ENCODE data around the gene NAPEPLD.

GRCh38 chr7:103127006-103127405 lies 21.9 kb downstream of the NAPEPLD start:
- TF ChIP-seq EZH2 (IDR thresholded peaks at IDR 0.05; ENCODE audit: low read depth, unreplicated experiment), result no peak
- no peak for TF ChIP-seq CTCF (conservative IDR thresholded peaks at IDR 0.05; ENCODE audit: low read depth in 2 of 2)
- TF ChIP-seq JUNB (IDR thresholded peaks at IDR 0.05; ENCODE audit: unreplicated experiment), result no peak
- no peak for TF ChIP-seq REST (IDR thresholded peaks at IDR 0.05; ENCODE audit: unreplicated experiment)
- TF ChIP-seq EZH2phosphoT487 (IDR thresholded peaks at IDR 0.05; ENCODE audit: unreplicated experiment), result no peak
- no peak for TF ChIP-seq POLR2AphosphoS5 (IDR thresholded peaks at IDR 0.05; ENCODE audit: low read depth)

Measured in GM23338 (cell line).